Measurements from ENCODE around the gene CCDC141. TPM values are rescaled to one million over a fixed set of nuclear protein-coding genes. Genes with fewer than 3 reads are reported as not detected.

CCDC141 gene
- total and polyA plus RNA-seq, 2 experiments from 2014 or later, result 11.7 to 13.4 TPM

- no peak for TF ChIP-seq ZNF462 (CRISPR knock-in tag; IDR thresholded peaks at IDR 0.05)
- TF ChIP-seq ZNF114 (CRISPR knock-in tag; IDR thresholded peaks at IDR 0.05), result no peak
- no peak for TF ChIP-seq POLR2AphosphoS5 (IDR thresholded peaks at IDR 0.05; ENCODE audit: low read depth)
Observed at GRCh38 chr2:178924817-178925216, 125.1 kb downstream of the CCDC141 start (continued).

- Histone ChIP-seq H3K79me2 (replicated peaks; ENCODE audit: insufficient read depth) (no peaks in the 10 kb centered on the region), H3K4me3 (no peak overlapping the region), H3K27me3 (ENCODE audit: insufficient read depth) (no peaks in the 10 kb centered on the region), H3F3A (replicated peaks; ENCODE audit: low read depth) (no peaks in the 10 kb centered on the region), H3K27ac (ENCODE audit: low read depth) (no peak overlapping the region), H3K36me3 (ENCODE audit: insufficient read depth) (no peaks in the 10 kb centered on the region), H3K4me2 (no peak overlapping the region), H2AFZ (no peak overlapping the region), H4K20me1 (replicated peaks; ENCODE audit: insufficient read depth) (no peaks in the 10 kb centered on the region), H3K9me2 (ENCODE audit: insufficient read depth) (no peaks in the 10 kb centered on the region), H3K4me1 (ENCODE audit: insufficient read depth) (no peaks in the 10 kb centered on the region)
- Mint-ChIP-seq H3K9me3 (no peaks in the 10 kb centered on the region), H3K36me3 (ENCODE audit: low read depth) (no peaks in the 10 kb centered on the region), H3K27me3 (ENCODE audit: insufficient read depth, low read depth, poor library complexity) (no peaks in the 10 kb centered on the region), H3K4me3 (no peak overlapping the region), H3K27ac (no peak overlapping the region), H3K4me1 (peaks cover 8% of the 10 kb centered on the region)
- DNase-seq (ENCODE audit: low spot score) (no peak), ATAC-seq (no peak)
- TF ChIP-seq ZNF462 (CRISPR knock-in tag; IDR thresholded peaks at IDR 0.05) (no peak), CREB1 (CRISPR knock-in tag; IDR thresholded peaks at IDR 0.05; ENCODE audit: low read depth) (no peak), ZNF114 (CRISPR knock-in tag; IDR thresholded peaks at IDR 0.05) (no peak), ZNF331 (CRISPR knock-in tag; IDR thresholded peaks at IDR 0.05; ENCODE audit: low read depth) (no peak), CTCF (conservative IDR thresholded peaks at IDR 0.05; ENCODE audit: low read depth in 2 of 2) (no peak), ETS1 (IDR thresholded peaks at IDR 0.05) (no peak)
Observed at GRCh38 chr2:178923546-178923945, 126.4 kb downstream of the CCDC141 start.

All from GM23338 (cell line).